HepG2 (cell line): ENCODE measurements around the gene PIWIL4. TPM values are rescaled to one million over a fixed set of nuclear protein-coding genes. Genes with fewer than 3 reads are reported as not detected.

ENCODE experiments used
- ATAC-seq: fragments of 200-7000 bp; cut with Tn5 transposase; 3 replicates; pipeline ENCODE4 v1.9.1; 2020; ENCODE audit warnings: mild to moderate bottlenecking, moderate library complexity
- BruUV-seq: library from RNA; stranded (reverse); fragments of 400-500 nt; replicated peaks from 2 replicates; lab custom pipeline; 2021; lab: Mats Ljungman, UMichigan
- CTCF ChIA-PET: fragments of 300-600 bp; formaldehyde crosslinking; extraction: SDS; loops from one replicate; lab custom pipeline; 2021; ENCODE audit warnings: low total read pairs, inconsistent platforms, low intra/inter-chr PET ratio; lab: Yijun Ruan, JAX
- POLR2A ChIA-PET: fragments of 350-600 bp; sonication (Branson Sonifier 250); formaldehyde crosslinking; loops from one replicate; lab custom pipeline; 2020; ENCODE audit warnings: antibody characterized with exemption, inconsistent platforms; lab: Yijun Ruan, JAX
- DNase-seq: peaks from one replicate; pipeline ENCODE4 v3.0.0-alpha.2; 2015; ENCODE audit warnings: low spot score
- FAIRE-seq: peaks from 3 replicates; lab custom pipeline; 2011; peaks lifted over from hg19 to GRCh38; lab: Jason Lieb, UNC
- H2AFZ ChIP-seq: one replicate; pipeline ENCODE4 v1.6.1; 2011; ENCODE audit warnings: low read length, inconsistent platforms
- H3K27ac ChIP-seq: fragments of 300-600 bp; 3 replicates; pipeline ENCODE4 v1.8.0; 2011; ENCODE audit warnings: mixed run types, mild to moderate bottlenecking, mixed read lengths, low read length, inconsistent platforms; ENCODE audit not compliant: insufficient read depth; ENCODE audit errors: extremely low read length
- H3K27me3 ChIP-seq, 2 experiments: fragments of 200-600 bp in 1 of 2; 2 replicates in 1 of 2; 3 replicates in 1 of 2; pipeline versions ENCODE4 v1.6.0 to v1.8.0; 2011; ENCODE audit warnings: low read length in 2 of 2, mild to moderate bottlenecking in 2 of 2, moderate library complexity in 2 of 2, inconsistent platforms in 1 of 2; ENCODE audit not compliant: insufficient read depth in 2 of 2, control insufficient read depth in 1 of 2
- H3K36me3 ChIP-seq, 2 experiments: fragments of 200-600 bp in 1 of 2; replicated peaks in 1 of 2; 2 replicates in 1 of 2; 3 replicates in 1 of 2; pipeline versions ENCODE4 v1.5.1 to v1.8.0; 2011; ENCODE audit warnings: low read length in 2 of 2, inconsistent platforms in 1 of 2; ENCODE audit not compliant: insufficient read depth in 2 of 2, control insufficient read depth in 1 of 2
- H3K4me1 ChIP-seq: 2 replicates; pipeline ENCODE4 v1.5.1; 2012; ENCODE audit warnings: low read length, inconsistent platforms; ENCODE audit not compliant: insufficient read depth
- H3K4me2 ChIP-seq: 2 replicates; pipeline ENCODE4 v1.6.0; 2011; ENCODE audit warnings: low read depth, low read length, inconsistent platforms
- H3K4me3 ChIP-seq, 3 experiments: fragments of 200-600 bp in 1 of 3; sonication (generic), shearing (Covaris generic) in 1 of 3; replicated peaks in 1 of 3; 2 replicates each; pipeline ENCODE4 v1.5.1; 2011 to 2016; ENCODE audit warnings: low read length in 3 of 3, inconsistent platforms in 2 of 3, low read depth in 2 of 3, mild to moderate bottlenecking in 2 of 3, control low read depth in 1 of 3, mixed read lengths in 1 of 3; ENCODE audit not compliant: insufficient read depth in 1 of 3
- H3K79me2 ChIP-seq: one replicate; pipeline ENCODE4 v1.6.1; 2011; ENCODE audit warnings: low read length, inconsistent platforms; ENCODE audit not compliant: insufficient read depth
- H3K9ac ChIP-seq: 2 replicates; pipeline ENCODE4 v1.6.0; 2011; ENCODE audit warnings: mild to moderate bottlenecking, low read depth, low read length, inconsistent platforms; ENCODE audit not compliant: insufficient read depth
- H3K9me3 ChIP-seq: 2 replicates; pipeline ENCODE4 v1.5.1; 2012; ENCODE audit warnings: mild to moderate bottlenecking, low read length
- H4K20me1 ChIP-seq: 2 replicates; pipeline ENCODE4 v1.6.0; 2011; ENCODE audit warnings: inconsistent platforms, mild to moderate bottlenecking, low read length, moderate library complexity; ENCODE audit not compliant: insufficient read depth
- POLR2G ChIP-seq: fragments of 200-400 bp; formaldehyde crosslinking; IDR thresholded peaks from 2 replicates; pipeline ENCODE4 v1.6.1; 2018; ENCODE audit warnings: mild to moderate bottlenecking, low read depth, low read length, moderate library complexity
- ZIK1 ChIP-seq: sonication (generic); formaldehyde crosslinking; IDR thresholded peaks from 2 replicates; pipeline ENCODE4 v1.5.0; 2020; ENCODE audit warnings: mild to moderate bottlenecking, low read depth, missing genetic modification reagents, borderline replicate concordance
- ZMYM3 ChIP-seq: sonication (generic); formaldehyde crosslinking; IDR thresholded peaks from 2 replicates; pipeline ENCODE4 v1.5.1; 2020; ENCODE audit warnings: mild to moderate bottlenecking, missing genetic modification reagents
- WGBS: methylation state at CpG from one replicate; pipeline ENCODE4 v1.1.6; 2017; ENCODE audit warnings: low lambda C conversion rate; 5-methylcytosine and 5-hydroxymethylcytosine counted together
- in situ Hi-C: cut with HindIII; loops from 2 replicates; pipeline ENCODE4 v1.10.0; 2017; ENCODE audit warnings: low pct_unique_long_range_greater_than_20kb; ENCODE audit not compliant: extremely low pct_ligation_motif_present
- intact Hi-C: fragments of 100-400 bp; cut with micrococcal nuclease; formaldehyde crosslinking; loops from one replicate; pipeline ENCODE4 v1.10.0; 2022; ENCODE audit not compliant: unreplicated experiment
- polyA plus RNA-seq, 8 experiments: library from polyadenylated mRNA; depleted of rRNA in 3 of 8; stranded (reverse) in 7 of 8; unstranded in 1 of 8; fragments of >200 nt; fragmentation: Illumina TruSeq in 4 of 8; extraction: Trizol in 4 of 8; gene quantifications; 2 replicates each; pipeline versions ENCODE4 v1.2.1 to v1.2.3, GENCODE V29; 2011 to 2016; ENCODE audit warnings: low read depth in 4 of 8, missing spikeins in 1 of 8, mixed read lengths in 1 of 8; ENCODE audit not compliant: insufficient read depth in 1 of 8
- total RNA-seq, 5 experiments: library from RNA; depleted of rRNA; stranded (reverse); fragments of >200 nt; fragmentation: Illumina TruSeq; extraction: Trizol; gene quantifications; 2 replicates each; pipeline ENCODE4 v1.2.3, GENCODE V29; 2016; ENCODE audit warnings: low read depth in 1 of 5

Gene PIWIL4
- total and polyA plus RNA-seq, 2 of the 13 experiments (the other 11 are each of a cell fraction or from before 2014, with no cell fraction given), result 0.08 TPM; not detected in 1

DNA sequence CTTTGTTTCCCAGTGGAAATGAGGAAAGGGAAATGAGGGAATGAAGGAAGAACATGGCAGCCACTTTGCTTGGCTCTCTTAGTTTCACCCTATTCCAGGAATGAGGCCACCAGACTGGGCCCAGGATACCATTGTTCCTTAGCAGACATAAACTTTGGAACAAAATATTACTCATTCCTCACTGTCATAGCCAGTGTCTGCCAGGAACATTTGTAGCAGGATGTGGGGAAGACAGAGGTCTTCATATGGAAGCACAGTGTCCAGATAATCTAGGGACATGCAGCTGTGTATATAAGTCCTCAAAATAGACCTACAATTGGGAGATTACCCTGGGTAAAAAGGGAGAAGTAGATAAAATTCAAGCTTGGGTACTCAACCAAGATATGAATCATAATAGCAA lies 38.6 kb upstream of the PIWIL4 start:
- FAIRE-seq, result no peak
- Histone ChIP-seq H3K27ac (no peak overlapping the region), H3K27me3 (0 out of 5 replicates have a peak, but pooled peaks cover 0 to 2% of the 10 kb centered on the region in 2 experiments), H3K9me3 (no peaks in the 10 kb centered on the region), H3K9ac (no peak overlapping the region), H4K20me1 (no peaks in the 10 kb centered on the region), H3K4me2 (no peak overlapping the region), H3K79me2 (no peaks in the 10 kb centered on the region), H3K4me3 (no peak overlapping the region), H3K36me3 (no peaks in the 10 kb centered on the region), H3K4me1 (no peaks in the 10 kb centered on the region), H2AFZ (no peak overlapping the region)
- BruUV-seq, result no TSS peak
- ChIA-PET POLR2A (no interaction called here), CTCF (no interaction called here)
- intact Hi-C loops, result no loop called here
- in situ Hi-C loops, result no loop called here
- DNase-seq, result no peak
- no peak for TF ChIP-seq ZMYM3 (CRISPR knock-in tag)
- no peak for TF ChIP-seq POLR2G
- ATAC-seq, result no peak

DNA sequence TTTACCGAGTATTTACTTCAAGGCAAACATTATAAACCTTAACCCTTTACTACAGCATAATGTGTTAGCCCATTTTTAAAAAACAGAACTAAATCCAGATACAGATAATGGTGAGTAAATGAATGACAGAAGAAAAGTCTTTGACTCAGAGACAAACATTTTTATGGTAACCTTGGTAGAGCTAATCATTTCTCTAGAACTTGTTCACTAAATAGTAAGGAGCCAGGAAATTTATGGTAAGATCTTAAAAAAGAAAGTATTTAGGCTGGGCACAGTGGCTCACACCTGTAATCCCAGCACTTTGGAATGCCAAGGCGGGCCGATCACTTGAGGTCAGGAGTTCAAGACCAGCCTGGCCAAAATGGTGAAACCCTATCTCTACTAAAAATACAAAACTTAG lies 35.0 kb upstream of the PIWIL4 start:
- Histone ChIP-seq H3K9me3 (no peaks in the 10 kb centered on the region), H3K79me2 (no peaks in the 10 kb centered on the region), H3K27ac (no peak overlapping the region), H3K4me3 (no peak overlapping the region), H3K27me3 (0 out of 5 replicates have a peak, but pooled peaks cover 0 to 2% of the 10 kb centered on the region in 2 experiments), H3K4me1 (no peaks in the 10 kb centered on the region), H3K36me3 (no peaks in the 10 kb centered on the region), H3K4me2 (no peak overlapping the region), H3K9ac (no peak overlapping the region), H2AFZ (no peak overlapping the region), H4K20me1 (no peaks in the 10 kb centered on the region)
- intact Hi-C loops (no loop called here), in situ Hi-C loops (no loop called here)
- POLR2A ChIA-PET, result no interaction called here
- DNase-seq, result no peak
- no TSS peak for BruUV-seq
- no peak for ATAC-seq
- FAIRE-seq, result no peak
- CTCF ChIA-PET, result no interaction called here
- no peak for TF ChIP-seq ZIK1 (CRISPR knock-in tag)
- 30% methylated on average over 3 of the region's 3 CpGs for WGBS
